Measurements from ENCODE around the gene TLCD1. TPM values are rescaled to one million over a fixed set of nuclear protein-coding genes. Genes with fewer than 3 reads are reported as not detected.

TLCD1 gene
- total RNA-seq, 1 donor from 2014 or later, result 2.4 TPM

GRCh38 chr17:28712705-28713415, 13.2 kb downstream of the TLCD1 start:
- Mint-ChIP-seq H3K27me3 (ENCODE audit: unreplicated experiment) (peaks cover 22% of the 10 kb centered on the region), H3K9me3 (ENCODE audit: unreplicated experiment) (no peaks in the 10 kb centered on the region), H3K36me3 (ENCODE audit: low read depth, unreplicated experiment) (peaks cover 18% of the 10 kb centered on the region), H3K4me1 (ENCODE audit: unreplicated experiment) (peaks cover 11% of the 10 kb centered on the region), H3K4me3 (ENCODE audit: unreplicated experiment) (peak overlapping the region; percentile 80), H3K27ac (ENCODE audit: unreplicated experiment) (peak overlapping the region; percentile 11)
- TF ChIP-seq CTCF (IDR thresholded peaks at IDR 0.05; ENCODE audit: unreplicated experiment), result no peak
- DNase-seq (ENCODE audit: low spot score), result no peak

- peaks cover 23% of the 10 kb centered on the region for H3K36me3 Mint-ChIP-seq (ENCODE audit: low read depth, unreplicated experiment)
- H3K4me1 Mint-ChIP-seq (ENCODE audit: unreplicated experiment), result peaks cover 16% of the 10 kb centered on the region
- TF ChIP-seq CTCF (IDR thresholded peaks at IDR 0.05; ENCODE audit: unreplicated experiment), result no peak
- peaks cover 23% of the 10 kb centered on the region for H3K27me3 Mint-ChIP-seq (ENCODE audit: unreplicated experiment)
- peak; percentile 65 for DNase-seq (ENCODE audit: low spot score)
- H3K9me3 Mint-ChIP-seq (ENCODE audit: unreplicated experiment), result no peaks in the 10 kb centered on the region
- peak overlapping the region; percentile 90 for H3K4me3 Mint-ChIP-seq (ENCODE audit: unreplicated experiment)
- peak overlapping the region; percentile 70 for H3K27ac Mint-ChIP-seq (ENCODE audit: unreplicated experiment)
These were observed 13.9 kb downstream of the TLCD1 start for GRCh38 chr17:28712032-28712704.

- H3K36me3 Mint-ChIP-seq (ENCODE audit: low read depth, unreplicated experiment), result peaks cover 23% of the 10 kb centered on the region
- no peak for TF ChIP-seq CTCF (IDR thresholded peaks at IDR 0.05; ENCODE audit: unreplicated experiment)
- peaks cover 17% of the 10 kb centered on the region for H3K4me1 Mint-ChIP-seq (ENCODE audit: unreplicated experiment)
- H3K27ac Mint-ChIP-seq (ENCODE audit: unreplicated experiment), result peak within 1 kb of the TSS; percentile 98
- no peak for DNase-seq (ENCODE audit: low spot score)
- H3K27me3 Mint-ChIP-seq (ENCODE audit: unreplicated experiment), result peaks cover 23% of the 10 kb centered on the region
- H3K9me3 Mint-ChIP-seq (ENCODE audit: unreplicated experiment), result no peaks in the 10 kb centered on the region
- peak within 1 kb of the TSS; percentile 97 for H3K4me3 Mint-ChIP-seq (ENCODE audit: unreplicated experiment)
These were observed 14.4 kb downstream of the TLCD1 start, which contains the start of gene PROCA1 for GRCh38 chr17:28711723-28712031. Gene PROCA1, minus strand, starts transcription at chr17:28711888. Its CDS starts 228 bp downstream, at chr17:28711660.

- Mint-ChIP-seq H3K4me1 (ENCODE audit: unreplicated experiment) (peaks cover 17% of the 10 kb centered on the region), H3K9me3 (ENCODE audit: unreplicated experiment) (no peaks in the 10 kb centered on the region), H3K4me3 (ENCODE audit: unreplicated experiment) (peak overlapping the region; percentile 97), H3K27ac (ENCODE audit: unreplicated experiment) (peak overlapping the region; percentile 98), H3K36me3 (ENCODE audit: low read depth, unreplicated experiment) (peaks cover 26% of the 10 kb centered on the region), H3K27me3 (ENCODE audit: unreplicated experiment) (peaks cover 23% of the 10 kb centered on the region)
- TF ChIP-seq CTCF (IDR thresholded peaks at IDR 0.05; ENCODE audit: unreplicated experiment), result no peak
- peak; percentile 97 for DNase-seq (ENCODE audit: low spot score)
These were observed 14.9 kb downstream of the TLCD1 start for GRCh38 chr17:28710861-28711722.

All from endothelial cell (in vitro differentiated cells).